Spinal cord (tissue), 10 donors: Measurements from ENCODE around the gene TENM3. TPM values are rescaled to one million over a fixed set of nuclear protein-coding genes. Genes with fewer than 3 reads are reported as not detected.
A peak's percentile ranks its signal among the peaks of the same experiment; 100 is the strongest.

Experiments
- DNase-seq, 6 donors: peaks; one replicate each; pipeline versions ENCODE4 v3.0.0 to v3.0.0-alpha.2; 2013 to 2015; ENCODE audit warnings: low spot score in 6 of 6, low read depth in 4 of 6
- H3K27ac ChIP-seq: one replicate; pipeline ENCODE4 v1.5.1; 2013; ENCODE audit warnings: low read depth, low read length, control low read depth
- H3K27me3 ChIP-seq: one replicate; pipeline ENCODE4 v1.6.1; 2013; ENCODE audit warnings: low read length; ENCODE audit not compliant: control insufficient read depth, insufficient read depth
- H3K36me3 ChIP-seq: one replicate; pipeline ENCODE4 v1.6.1; 2013; ENCODE audit warnings: low read length; ENCODE audit not compliant: control insufficient read depth, insufficient read depth
- H3K4me1 ChIP-seq: one replicate; pipeline ENCODE4 v1.6.1; 2013; ENCODE audit warnings: low read length; ENCODE audit not compliant: control insufficient read depth, insufficient read depth
- H3K4me3 ChIP-seq: one replicate; pipeline ENCODE4 v1.5.1; 2013; ENCODE audit warnings: low read depth, low read length, control low read depth
- H3K9me3 ChIP-seq: one replicate; pipeline ENCODE4 v1.6.1; 2013; ENCODE audit warnings: low read length; ENCODE audit not compliant: control insufficient read depth, insufficient read depth
- WGBS: methylation state at CpG from one replicate; pipeline ENCODE4 v1.1.5; 2013; ENCODE audit warnings: missing lambda C conversion rate; ENCODE audit not compliant: insufficient coverage; 5-methylcytosine and 5-hydroxymethylcytosine counted together
- polyA plus RNA-seq, 2 donors: library from polyadenylated mRNA; unstranded; fragments of 120-200 nt; gene quantifications; one replicate each; pipeline ENCODE4 v1.2.1, GENCODE V29; 2013; ENCODE audit not compliant: insufficient read length in 2 of 2
- total RNA-seq, 2 donors: library from RNA; depleted of rRNA in 1 of 2; stranded (reverse); fragments of 120-200 nt in 1 of 2; fragments of >200 nt in 1 of 2; gene quantifications; one replicate each; pipeline versions ENCODE4 v1.2.3 to v1.2.4, GENCODE V29; 2013 to 2014
- donor health status: healthy.

Gene TENM3
- total and polyA plus RNA-seq, 4 donors, result 25.8 to 57.5 (median 38.7) TPM

- Histone ChIP-seq H3K4me1 (no peaks in the 10 kb centered on the region), H3K36me3 (no peaks in the 10 kb centered on the region), H3K4me3 (no peak overlapping the region), H3K9me3 (no peaks in the 10 kb centered on the region), H3K27me3 (no peaks in the 10 kb centered on the region), H3K27ac (no peak overlapping the region)
- no peak for DNase-seq
- 50% methylated on average over 1 of the region's 2 CpGs for WGBS
Measured at GRCh38 chr4:182207830-182208396, 35.3 kb upstream of the TENM3 start.

DNA sequence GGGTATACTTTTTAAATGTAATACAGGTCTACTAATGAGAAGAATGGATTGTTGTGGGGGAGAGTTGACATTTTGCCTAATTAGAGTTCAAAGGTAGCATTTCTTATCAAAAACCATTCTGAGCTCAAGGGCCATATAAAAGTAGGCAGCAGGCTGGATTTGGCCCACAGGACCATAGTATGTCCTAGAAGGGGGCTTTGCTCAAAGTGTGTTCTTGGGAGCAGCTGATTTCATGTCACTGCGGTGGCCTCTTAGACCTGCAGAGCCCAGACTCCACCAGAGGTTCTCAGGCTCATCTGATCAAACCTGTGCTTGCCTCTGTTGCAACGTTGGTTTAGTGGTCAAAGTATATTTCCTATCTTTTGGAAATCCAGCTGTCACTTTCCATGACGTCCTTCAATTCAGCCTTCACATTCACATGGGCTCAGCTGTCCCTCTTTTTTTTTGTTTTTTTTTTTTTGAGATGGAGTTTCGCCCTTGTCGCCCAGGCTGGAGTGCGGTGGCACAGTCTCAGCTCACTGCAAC lies 34.6 kb upstream of the TENM3 start:
- Histone ChIP-seq H3K27me3 (no peaks in the 10 kb centered on the region), H3K36me3 (no peaks in the 10 kb centered on the region), H3K4me1 (no peaks in the 10 kb centered on the region), H3K27ac (no peak overlapping the region), H3K4me3 (no peak overlapping the region), H3K9me3 (no peaks in the 10 kb centered on the region)
- no peak for DNase-seq
- 100% methylated on average over 3 of the region's 6 CpGs for WGBS

DNA sequence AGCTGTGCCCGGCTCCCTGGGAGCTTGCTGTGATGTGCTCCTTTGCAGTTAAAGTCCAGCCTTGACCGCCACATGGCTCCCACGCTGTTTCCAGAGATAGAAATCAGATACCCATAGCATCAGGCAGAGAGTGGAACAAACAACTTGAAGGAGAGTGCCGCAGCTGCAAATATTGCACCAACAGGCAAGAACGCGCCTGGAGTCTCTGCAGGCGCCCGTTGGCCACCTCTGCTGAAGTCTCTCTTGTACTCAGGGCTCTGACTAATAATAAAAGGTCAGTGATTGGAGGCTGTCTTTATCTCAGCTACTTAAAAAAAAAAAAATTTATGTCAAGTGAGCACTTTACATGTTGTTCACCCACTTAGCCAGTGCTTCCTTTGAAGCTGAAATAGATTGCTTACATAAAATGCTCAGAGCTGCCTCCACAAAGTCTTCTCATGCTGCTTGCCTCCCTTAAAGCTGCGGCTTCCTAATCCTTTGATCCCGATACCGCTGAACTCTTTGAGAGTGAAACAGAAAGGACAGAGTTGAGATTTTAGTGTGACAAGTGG lies 30.9 kb upstream of the TENM3 start:
- peak in 1 of 6 donors; percentile 16 for DNase-seq

DNA sequence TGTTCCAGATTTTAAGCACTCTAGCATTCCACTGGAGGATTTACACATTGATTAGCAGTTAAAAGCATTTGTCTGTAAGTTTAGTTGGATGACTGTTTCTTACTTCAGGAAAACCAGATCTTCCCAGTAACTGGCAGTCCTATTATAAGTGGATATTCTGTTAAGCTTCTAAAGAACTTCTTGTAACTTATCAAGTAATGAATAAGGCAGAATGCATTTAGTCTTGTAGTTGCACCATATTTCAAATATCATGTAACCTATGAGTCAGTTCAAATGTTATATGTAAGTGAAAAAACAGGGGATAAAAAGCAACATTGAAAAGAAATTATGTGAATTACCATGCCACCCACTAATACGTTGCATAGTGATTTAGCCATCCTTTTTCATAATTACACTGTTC lies 30.2 kb upstream of the TENM3 start:
- no peaks in the 10 kb centered on the region for H3K4me1 ChIP-seq
- no peaks in the 10 kb centered on the region for H3K9me3 ChIP-seq
- H3K4me3 ChIP-seq, result no peak overlapping the region
- H3K27ac ChIP-seq, result no peak overlapping the region
- DNase-seq, result no peak
- no peaks in the 10 kb centered on the region for H3K27me3 ChIP-seq
- no CpG with 5 or more reads among the region's 1 CpG for WGBS
- H3K36me3 ChIP-seq, result no peaks in the 10 kb centered on the region

More for the DNA sequence above, 30.9 kb upstream of the TENM3 start:
- no peak overlapping the region for H3K4me3 ChIP-seq
- no peak overlapping the region for H3K27ac ChIP-seq
- no peaks in the 10 kb centered on the region for H3K36me3 ChIP-seq
- H3K4me1 ChIP-seq, result no peaks in the 10 kb centered on the region
- no peaks in the 10 kb centered on the region for H3K27me3 ChIP-seq
- no peaks in the 10 kb centered on the region for H3K9me3 ChIP-seq
- WGBS, result 74% methylated on average over 3 of the region's 11 CpGs

DNA sequence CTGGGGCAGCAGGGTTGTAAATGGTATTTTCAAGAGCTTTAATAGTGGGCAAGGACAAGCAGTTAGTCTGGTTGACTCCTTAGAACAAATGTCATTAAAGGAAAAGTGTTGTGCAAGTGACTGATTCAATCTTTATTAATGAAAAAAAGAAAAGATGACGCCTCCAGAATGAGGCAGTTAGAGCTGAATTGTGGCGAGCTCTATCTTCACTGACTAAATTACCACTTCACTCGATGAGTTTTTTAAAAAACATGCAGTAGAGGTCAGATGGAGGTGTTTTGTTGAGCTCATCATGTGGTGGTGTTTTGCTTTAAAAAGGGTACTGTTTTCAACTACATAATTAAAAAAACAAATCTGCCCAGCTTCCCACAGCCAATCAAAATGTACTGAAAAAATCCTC lies 28.1 kb upstream of the TENM3 start:
- DNase-seq, result no peak
- H3K4me1 ChIP-seq, result no peaks in the 10 kb centered on the region
- no peak overlapping the region for H3K27ac ChIP-seq
- no peaks in the 10 kb centered on the region for H3K27me3 ChIP-seq
- H3K36me3 ChIP-seq, result no peaks in the 10 kb centered on the region
- H3K9me3 ChIP-seq, result no peaks in the 10 kb centered on the region
- no CpG with 5 or more reads among the region's 3 CpGs for WGBS
- no peak overlapping the region for H3K4me3 ChIP-seq

- no peak overlapping the region for H3K4me3 ChIP-seq
- DNase-seq, result no peak
- H3K36me3 ChIP-seq, result no peaks in the 10 kb centered on the region
- H3K4me1 ChIP-seq, result no peaks in the 10 kb centered on the region
- no peaks in the 10 kb centered on the region for H3K27me3 ChIP-seq
- H3K27ac ChIP-seq, result no peak overlapping the region
- 67% methylated on average over 4 of the region's 5 CpGs for WGBS
- no peaks in the 10 kb centered on the region for H3K9me3 ChIP-seq
Measured at GRCh38 chr4:182216005-182216404, 27.2 kb upstream of the TENM3 start.

GRCh38 chr4:182219411-182220056 lies 23.7 kb upstream of the TENM3 start:
- Histone ChIP-seq H3K4me3 (no peak overlapping the region), H3K27ac (no peak overlapping the region), H3K9me3 (no peaks in the 10 kb centered on the region), H3K4me1 (no peaks in the 10 kb centered on the region), H3K27me3 (no peaks in the 10 kb centered on the region), H3K36me3 (no peaks in the 10 kb centered on the region)
- DNase-seq, result no peak
- 97% methylated on average over 4 of the region's 6 CpGs for WGBS

- 100% methylated on average over 1 of the region's 5 CpGs for WGBS
- H3K27ac ChIP-seq, result no peak overlapping the region
- no peaks in the 10 kb centered on the region for H3K27me3 ChIP-seq
- no peaks in the 10 kb centered on the region for H3K9me3 ChIP-seq
- no peak overlapping the region for H3K4me3 ChIP-seq
- no peaks in the 10 kb centered on the region for H3K36me3 ChIP-seq
- DNase-seq, result no peak
- H3K4me1 ChIP-seq, result no peaks in the 10 kb centered on the region
Measured at GRCh38 chr4:182221987-182222386, 21.2 kb upstream of the TENM3 start.

GRCh38 chr4:182222766-182223165 lies 20.4 kb upstream of the TENM3 start:
- WGBS, result 83% methylated on average over 2 of the region's 2 CpGs
- Histone ChIP-seq H3K4me1 (no peaks in the 10 kb centered on the region), H3K27ac (no peak overlapping the region), H3K36me3 (no peaks in the 10 kb centered on the region), H3K9me3 (no peaks in the 10 kb centered on the region), H3K4me3 (no peak overlapping the region), H3K27me3 (no peaks in the 10 kb centered on the region)
- DNase-seq, result no peak

- DNase-seq, result no peak
- no CpG with 5 or more reads among the region's 4 CpGs for WGBS
- Histone ChIP-seq H3K4me3 (no peak overlapping the region), H3K27ac (no peak overlapping the region), H3K9me3 (no peaks in the 10 kb centered on the region), H3K4me1 (no peaks in the 10 kb centered on the region), H3K27me3 (no peaks in the 10 kb centered on the region), H3K36me3 (no peaks in the 10 kb centered on the region)
Measured at GRCh38 chr4:182223708-182224107, 19.5 kb upstream of the TENM3 start.
